HepG2 (cell line): Measurements from ENCODE around the gene PPP1R3A. TPM values are rescaled to one million over a fixed set of nuclear protein-coding genes. Genes with fewer than 3 reads are reported as not detected.

Source experiments
- ATAC-seq: fragments of 200-7000 bp; cut with Tn5 transposase; 3 replicates; pipeline ENCODE4 v1.9.1; 2020; ENCODE audit warnings: mild to moderate bottlenecking, moderate library complexity
- BruUV-seq: library from RNA; stranded (reverse); fragments of 400-500 nt; replicated peaks from 2 replicates; lab custom pipeline; 2021; lab: Mats Ljungman, UMichigan
- CTCF ChIA-PET: fragments of 300-600 bp; formaldehyde crosslinking; extraction: SDS; loops from one replicate; lab custom pipeline; 2021; ENCODE audit warnings: low total read pairs, inconsistent platforms, low intra/inter-chr PET ratio; lab: Yijun Ruan, JAX
- POLR2A ChIA-PET: fragments of 350-600 bp; sonication (Branson Sonifier 250); formaldehyde crosslinking; loops from one replicate; lab custom pipeline; 2020; ENCODE audit warnings: antibody characterized with exemption, inconsistent platforms; lab: Yijun Ruan, JAX
- DNase-seq: peaks from one replicate; pipeline ENCODE4 v3.0.0-alpha.2; 2015; ENCODE audit warnings: low spot score
- FAIRE-seq: peaks from 3 replicates; lab custom pipeline; 2011; peaks lifted over from hg19 to GRCh38; lab: Jason Lieb, UNC
- H2AFZ ChIP-seq: one replicate; pipeline ENCODE4 v1.6.1; 2011; ENCODE audit warnings: low read length, inconsistent platforms
- H3K27ac ChIP-seq: fragments of 300-600 bp; 3 replicates; pipeline ENCODE4 v1.8.0; 2011; ENCODE audit warnings: mixed run types, mild to moderate bottlenecking, mixed read lengths, low read length, inconsistent platforms; ENCODE audit not compliant: insufficient read depth; ENCODE audit errors: extremely low read length
- H3K27me3 ChIP-seq, 2 experiments: fragments of 200-600 bp in 1 of 2; 2 replicates in 1 of 2; 3 replicates in 1 of 2; pipeline versions ENCODE4 v1.6.0 to v1.8.0; 2011; ENCODE audit warnings: low read length in 2 of 2, mild to moderate bottlenecking in 2 of 2, moderate library complexity in 2 of 2, inconsistent platforms in 1 of 2; ENCODE audit not compliant: insufficient read depth in 2 of 2, control insufficient read depth in 1 of 2
- H3K36me3 ChIP-seq, 2 experiments: fragments of 200-600 bp in 1 of 2; replicated peaks in 1 of 2; 2 replicates in 1 of 2; 3 replicates in 1 of 2; pipeline versions ENCODE4 v1.5.1 to v1.8.0; 2011; ENCODE audit warnings: low read length in 2 of 2, inconsistent platforms in 1 of 2; ENCODE audit not compliant: insufficient read depth in 2 of 2, control insufficient read depth in 1 of 2
- H3K4me1 ChIP-seq: 2 replicates; pipeline ENCODE4 v1.5.1; 2012; ENCODE audit warnings: low read length, inconsistent platforms; ENCODE audit not compliant: insufficient read depth
- H3K4me2 ChIP-seq: 2 replicates; pipeline ENCODE4 v1.6.0; 2011; ENCODE audit warnings: low read depth, low read length, inconsistent platforms
- H3K4me3 ChIP-seq, 3 experiments: fragments of 200-600 bp in 1 of 3; sonication (generic), shearing (Covaris generic) in 1 of 3; replicated peaks in 1 of 3; 2 replicates each; pipeline ENCODE4 v1.5.1; 2011 to 2016; ENCODE audit warnings: low read length in 3 of 3, inconsistent platforms in 2 of 3, low read depth in 2 of 3, mild to moderate bottlenecking in 2 of 3, control low read depth in 1 of 3, mixed read lengths in 1 of 3; ENCODE audit not compliant: insufficient read depth in 1 of 3
- H3K79me2 ChIP-seq: one replicate; pipeline ENCODE4 v1.6.1; 2011; ENCODE audit warnings: low read length, inconsistent platforms; ENCODE audit not compliant: insufficient read depth
- H3K9ac ChIP-seq: 2 replicates; pipeline ENCODE4 v1.6.0; 2011; ENCODE audit warnings: mild to moderate bottlenecking, low read depth, low read length, inconsistent platforms; ENCODE audit not compliant: insufficient read depth
- H3K9me3 ChIP-seq: 2 replicates; pipeline ENCODE4 v1.5.1; 2012; ENCODE audit warnings: mild to moderate bottlenecking, low read length
- H4K20me1 ChIP-seq: 2 replicates; pipeline ENCODE4 v1.6.0; 2011; ENCODE audit warnings: inconsistent platforms, mild to moderate bottlenecking, low read length, moderate library complexity; ENCODE audit not compliant: insufficient read depth
- ATRX ChIP-seq: sonication (generic); formaldehyde crosslinking; IDR thresholded peaks from 2 replicates; pipeline ENCODE4 v1.4.0; 2020; ENCODE audit warnings: missing genetic modification reagents, borderline replicate concordance
- GPN1 ChIP-seq: sonication (generic); formaldehyde crosslinking; IDR thresholded peaks from 2 replicates; pipeline ENCODE4 v1.5.1; 2020; ENCODE audit warnings: missing genetic modification reagents, borderline replicate concordance
- TBP ChIP-seq: sonication (generic); formaldehyde crosslinking; IDR thresholded peaks from 2 replicates; pipeline ENCODE4 v1.5.0; 2020; ENCODE audit warnings: missing genetic modification reagents
- ZNF354B ChIP-seq: sonication (generic); formaldehyde crosslinking; IDR thresholded peaks from 2 replicates; pipeline ENCODE4 v1.8.0; 2022; ENCODE audit warnings: mild to moderate bottlenecking, missing genetic modification reagents
- ZNF550 ChIP-seq: sonication (generic); formaldehyde crosslinking; IDR thresholded peaks from 2 replicates; pipeline ENCODE4 v1.4.0; 2020; ENCODE audit warnings: mild to moderate bottlenecking, missing genetic modification reagents, borderline replicate concordance
- ZNF788 ChIP-seq: sonication (generic); formaldehyde crosslinking; IDR thresholded peaks from 2 replicates; pipeline ENCODE4 v1.5.0; 2020; ENCODE audit warnings: mild to moderate bottlenecking, missing genetic modification reagents, borderline replicate concordance
- ZSCAN31 ChIP-seq: sonication (generic); formaldehyde crosslinking; IDR thresholded peaks from 2 replicates; pipeline ENCODE4 v1.5.0; 2020; ENCODE audit warnings: low read depth, mild to moderate bottlenecking, missing genetic modification reagents
- WGBS: methylation state at CpG from one replicate; pipeline ENCODE4 v1.1.6; 2017; ENCODE audit warnings: low lambda C conversion rate; 5-methylcytosine and 5-hydroxymethylcytosine counted together
- in situ Hi-C: cut with HindIII; loops from 2 replicates; pipeline ENCODE4 v1.10.0; 2017; ENCODE audit warnings: low pct_unique_long_range_greater_than_20kb; ENCODE audit not compliant: extremely low pct_ligation_motif_present
- intact Hi-C: fragments of 100-400 bp; cut with micrococcal nuclease; formaldehyde crosslinking; loops from one replicate; pipeline ENCODE4 v1.10.0; 2022; ENCODE audit not compliant: unreplicated experiment
- polyA plus RNA-seq, 8 experiments: library from polyadenylated mRNA; depleted of rRNA in 3 of 8; stranded (reverse) in 7 of 8; unstranded in 1 of 8; fragments of >200 nt; fragmentation: Illumina TruSeq in 4 of 8; extraction: Trizol in 4 of 8; gene quantifications; 2 replicates each; pipeline versions ENCODE4 v1.2.1 to v1.2.3, GENCODE V29; 2011 to 2016; ENCODE audit warnings: low read depth in 4 of 8, missing spikeins in 1 of 8, mixed read lengths in 1 of 8; ENCODE audit not compliant: insufficient read depth in 1 of 8
- total RNA-seq, 5 experiments: library from RNA; depleted of rRNA; stranded (reverse); fragments of >200 nt; fragmentation: Illumina TruSeq; extraction: Trizol; gene quantifications; 2 replicates each; pipeline ENCODE4 v1.2.3, GENCODE V29; 2016; ENCODE audit warnings: low read depth in 1 of 5
- TF ChIP-seq, protein P1 (sequence below): IDR thresholded peaks from 2 replicates; pipeline ENCODE4 v1.6.1; 2016; ENCODE audit warnings: missing compliant biosample characterization, missing genetic modification reagents, borderline replicate concordance
- TF ChIP-seq, protein P2 (sequence below): sonication (generic); formaldehyde crosslinking; IDR thresholded peaks from 2 replicates; pipeline ENCODE4 v1.5.0; 2020; ENCODE audit warnings: missing genetic modification reagents, mild to moderate bottlenecking, borderline replicate concordance
- TF ChIP-seq, protein P3 (sequence below), 2 experiments: fragments of 450-650 bp in 1 of 2; sonication (generic) in 1 of 2; formaldehyde crosslinking; IDR thresholded peaks; 2 replicates each; pipeline versions ENCODE4 v1.5.0 to v1.8.0; 2020 to 2022; ENCODE audit warnings: mild to moderate bottlenecking in 1 of 2, missing genetic modification reagents in 1 of 2

PPP1R3A gene
- total and polyA plus RNA-seq, 2 of the 13 experiments (the other 11 are each of a cell fraction or from before 2014, with no cell fraction given) = not detected

DNA sequence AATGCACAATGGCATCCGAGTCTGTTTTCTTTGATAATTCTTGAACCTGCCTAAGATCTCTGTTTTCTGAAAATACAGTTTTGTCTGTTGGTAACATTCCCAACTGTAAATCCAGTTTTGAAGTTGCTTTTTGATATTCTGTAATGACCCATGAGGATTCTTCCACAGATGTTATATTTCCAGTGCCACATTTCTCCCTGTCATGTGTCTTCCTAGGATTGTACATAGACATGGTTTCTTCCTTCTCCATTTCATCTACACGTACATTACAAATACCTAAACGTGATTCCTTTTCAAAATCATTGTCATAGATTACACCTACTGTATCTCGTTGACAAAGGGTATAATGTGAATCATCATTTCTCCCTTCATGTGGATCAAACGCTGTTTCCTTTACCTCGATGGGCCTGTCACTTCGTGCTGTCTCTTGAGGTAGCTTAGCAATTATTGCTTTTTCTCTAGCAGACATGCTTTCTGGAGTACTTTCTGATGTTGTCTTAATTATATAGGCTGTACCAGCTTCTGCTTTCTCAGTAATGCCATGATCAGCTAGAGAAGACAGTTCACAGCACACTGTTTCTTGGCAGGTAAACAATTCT lies 40.3 kb downstream of the PPP1R3A start:
- Histone ChIP-seq H3K4me2 (no peak overlapping the region), H2AFZ (no peak overlapping the region), H3K36me3 (no peaks in the 10 kb centered on the region), H3K9me3 (no peaks in the 10 kb centered on the region), H3K27ac (no peak overlapping the region), H3K4me1 (no peaks in the 10 kb centered on the region), H3K27me3 (no peaks in the 10 kb centered on the region), H4K20me1 (no peaks in the 10 kb centered on the region), H3K4me3 (no peak overlapping the region), H3K9ac (no peak overlapping the region), H3K79me2 (no peaks in the 10 kb centered on the region)
- FAIRE-seq (no peak), DNase-seq (no peak), ATAC-seq (no peak)
- TF ChIP-seq GPN1 (CRISPR knock-in tag) (no peak), ZNF788 (no peak), ZNF354B (CRISPR knock-in tag) (no peak), TBP (CRISPR knock-in tag) (no peak)
- TF ChIP-seq, protein P1, sequence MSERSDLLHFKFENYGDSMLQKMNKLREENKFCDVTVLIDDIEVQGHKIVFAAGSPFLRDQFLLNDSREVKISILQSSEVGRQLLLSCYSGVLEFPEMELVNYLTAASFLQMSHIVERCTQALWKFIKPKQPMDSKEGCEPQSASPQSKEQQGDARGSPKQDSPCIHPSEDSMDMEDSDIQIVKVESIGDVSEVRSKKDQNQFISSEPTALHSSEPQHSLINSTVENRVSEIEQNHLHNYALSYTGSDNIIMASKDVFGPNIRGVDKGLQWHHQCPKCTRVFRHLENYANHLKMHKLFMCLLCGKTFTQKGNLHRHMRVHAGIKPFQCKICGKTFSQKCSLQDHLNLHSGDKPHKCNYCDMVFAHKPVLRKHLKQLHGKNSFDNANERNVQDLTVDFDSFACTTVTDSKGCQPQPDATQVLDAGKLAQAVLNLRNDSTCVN (CRISPR knock-in tag) = no peak
- BruUV-seq = no TSS peak
- WGBS = 2% methylated on average over 7 of the region's 7 CpGs
- intact Hi-C loops (no loop called here), in situ Hi-C loops (no loop called here)
- ChIA-PET POLR2A (no interaction called here), CTCF (no interaction called here)

DNA sequence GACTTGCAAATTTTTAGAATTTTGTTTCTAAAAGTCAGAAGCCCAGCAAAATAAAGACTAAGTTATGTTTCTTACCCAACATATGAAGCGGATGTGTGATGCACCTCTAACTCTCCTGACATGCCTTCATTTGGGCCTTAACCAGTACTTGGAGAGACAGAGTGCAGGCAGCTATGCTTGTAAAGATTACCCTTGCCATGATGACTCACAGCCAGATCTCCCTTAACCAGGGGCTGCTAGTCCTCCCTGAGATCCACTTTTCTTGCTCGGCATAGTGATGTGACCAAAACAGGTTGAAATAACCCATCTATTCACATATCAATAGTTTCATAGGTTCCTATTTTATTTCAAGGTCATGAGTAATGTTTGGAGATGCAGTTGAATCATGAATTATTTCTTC lies 43.6 kb downstream of the PPP1R3A start:
- 0% methylated on average over 2 of the region's 2 CpGs for WGBS
- in situ Hi-C loops = no loop called here
- no TSS peak for BruUV-seq
- Histone ChIP-seq H3K9me3 (no peaks in the 10 kb centered on the region), H3K9ac (no peak overlapping the region), H3K4me2 (no peak overlapping the region), H3K27me3 (no peaks in the 10 kb centered on the region), H2AFZ (no peak overlapping the region), H3K4me3 (no peak overlapping the region), H3K27ac (no peak overlapping the region), H3K36me3 (no peaks in the 10 kb centered on the region), H3K79me2 (no peaks in the 10 kb centered on the region), H4K20me1 (no peaks in the 10 kb centered on the region), H3K4me1 (no peaks in the 10 kb centered on the region)
- intact Hi-C loops = no loop called here
- ATAC-seq (no peak), FAIRE-seq (no peak), DNase-seq (no peak)
- ChIA-PET CTCF (no interaction called here), POLR2A (no interaction called here)
- TF ChIP-seq, protein P2, sequence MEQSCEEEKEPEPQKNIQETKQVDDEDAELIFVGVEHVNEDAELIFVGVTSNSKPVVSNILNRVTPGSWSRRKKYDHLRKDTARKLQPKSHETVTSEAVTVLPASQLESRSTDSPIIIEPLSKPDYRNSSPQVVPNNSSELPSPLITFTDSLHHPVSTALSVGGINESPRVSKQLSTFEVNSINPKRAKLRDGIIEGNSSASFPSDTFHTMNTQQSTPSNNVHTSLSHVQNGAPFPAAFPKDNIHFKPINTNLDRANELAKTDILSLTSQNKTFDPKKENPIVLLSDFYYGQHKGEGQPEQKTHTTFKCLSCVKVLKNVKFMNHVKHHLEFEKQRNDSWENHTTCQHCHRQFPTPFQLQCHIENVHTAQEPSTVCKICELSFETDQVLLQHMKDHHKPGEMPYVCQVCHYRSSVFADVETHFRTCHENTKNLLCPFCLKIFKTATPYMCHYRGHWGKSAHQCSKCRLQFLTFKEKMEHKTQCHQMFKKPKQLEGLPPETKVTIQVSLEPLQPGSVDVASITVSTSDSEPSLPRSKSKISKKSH (CRISPR knock-in tag) = no peak
- TF ChIP-seq ZNF550 (CRISPR knock-in tag) (no peak), ZSCAN31 (CRISPR knock-in tag) (no peak), ATRX (CRISPR knock-in tag) (no peak)
- TF ChIP-seq, protein P3, sequence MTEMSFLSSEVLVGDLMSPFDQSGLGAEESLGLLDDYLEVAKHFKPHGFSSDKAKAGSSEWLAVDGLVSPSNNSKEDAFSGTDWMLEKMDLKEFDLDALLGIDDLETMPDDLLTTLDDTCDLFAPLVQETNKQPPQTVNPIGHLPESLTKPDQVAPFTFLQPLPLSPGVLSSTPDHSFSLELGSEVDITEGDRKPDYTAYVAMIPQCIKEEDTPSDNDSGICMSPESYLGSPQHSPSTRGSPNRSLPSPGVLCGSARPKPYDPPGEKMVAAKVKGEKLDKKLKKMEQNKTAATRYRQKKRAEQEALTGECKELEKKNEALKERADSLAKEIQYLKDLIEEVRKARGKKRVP (CRISPR knock-in tag; IDR thresholded peaks at IDR 0.05) = no peak
